Measurements from ENCODE around the gene KNDC1. TPM values are rescaled to one million over a fixed set of nuclear protein-coding genes. Genes with fewer than 3 reads are reported as not detected.

The KNDC1 gene
- total and polyA plus RNA-seq, 2 donors (not counting 1 experiment from before 2014, with no cell fraction given): 0.17 to 0.45 TPM

DNA sequence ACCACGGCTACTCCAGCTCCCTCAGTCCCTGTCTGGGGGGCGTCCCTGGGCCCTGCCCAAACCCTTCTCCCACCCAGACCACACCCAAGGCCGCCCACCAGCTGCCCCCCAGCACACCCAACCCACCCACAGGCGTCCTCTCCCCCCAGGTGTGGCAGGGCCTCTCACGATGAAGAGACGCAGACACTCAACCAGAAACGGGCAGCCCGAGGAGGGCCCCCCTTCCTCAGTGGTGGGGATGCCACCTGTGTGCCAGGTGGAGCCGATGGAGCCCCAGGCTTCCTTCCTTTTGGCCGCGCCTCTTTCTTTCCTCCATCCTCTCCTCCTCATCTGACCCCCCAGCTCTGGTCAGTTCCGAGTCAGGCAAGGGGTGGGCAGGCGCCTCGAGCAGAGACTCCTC, 43.6 kb upstream of the KNDC1 start:
- POLR2A ChIA-PET: no interaction called here
- intact Hi-C loops (cut with micrococcal nuclease): no loop called here
- Histone ChIP-seq H3K4me2 (replicated peaks; ENCODE audit: low read depth, low read length, poor library complexity, severe bottlenecking) (no peak overlapping the region), H3K9me3 (ENCODE audit: control extremely low read depth in 1 of 3, control insufficient read depth in 2 of 3, insufficient read depth in 1 of 3, low read length in 2 of 3) (peaks cover 0 to 58% (median 0%) of the 10 kb centered on the region in 3 donors), H4K20me1 (ENCODE audit: control insufficient read depth, insufficient read depth, low read length, poor library complexity, severe bottlenecking) (no peaks in the 10 kb centered on the region), H3K4me3 (ENCODE audit: control extremely low read depth in 1 of 5, extremely low read depth in 1 of 5, insufficient read depth in 1 of 5, low read depth in 2 of 5, low read length in 4 of 5) (no peak overlapping the region), H3K27ac (ENCODE audit: low read length in 2 of 2) (no peak overlapping the region), H2AFZ (ENCODE audit: insufficient read depth, low read depth, low read length, poor library complexity, severe bottlenecking) (no peak overlapping the region), H3K4me1 (ENCODE audit: control insufficient read depth in 2 of 2, insufficient read depth in 2 of 2, low read length in 2 of 2) (no peaks in the 10 kb centered on the region), H3K9ac (ENCODE audit: low read length) (no peak overlapping the region), H3K36me3 (replicated peaks in 1 of 2; ENCODE audit: control extremely low read depth in 1 of 2, control insufficient read depth in 1 of 2, extremely low read depth in 1 of 2, insufficient read depth in 2 of 2, low read length in 1 of 2) (no peaks in the 10 kb centered on the region), H3K79me2 (ENCODE audit: control insufficient read depth, insufficient read depth, low read length) (no peaks in the 10 kb centered on the region), H3K27me3 (replicated peaks in 1 of 4; ENCODE audit: control extremely low read depth in 1 of 4, control insufficient read depth in 3 of 4, insufficient read depth in 4 of 4, low read length in 3 of 4) (no peaks in the 10 kb centered on the region)
- no peaks in the 10 kb centered on the region for H3K4me1 Mint-ChIP-seq
- H3K27ac Mint-ChIP-seq: no peak overlapping the region
- TF ChIP-seq EZH2 (IDR thresholded peaks at IDR 0.05; ENCODE audit: borderline replicate concordance, insufficient read depth, low read depth, low read length, poor library complexity, severe bottlenecking): no peak
- TF ChIP-seq, protein P1, sequence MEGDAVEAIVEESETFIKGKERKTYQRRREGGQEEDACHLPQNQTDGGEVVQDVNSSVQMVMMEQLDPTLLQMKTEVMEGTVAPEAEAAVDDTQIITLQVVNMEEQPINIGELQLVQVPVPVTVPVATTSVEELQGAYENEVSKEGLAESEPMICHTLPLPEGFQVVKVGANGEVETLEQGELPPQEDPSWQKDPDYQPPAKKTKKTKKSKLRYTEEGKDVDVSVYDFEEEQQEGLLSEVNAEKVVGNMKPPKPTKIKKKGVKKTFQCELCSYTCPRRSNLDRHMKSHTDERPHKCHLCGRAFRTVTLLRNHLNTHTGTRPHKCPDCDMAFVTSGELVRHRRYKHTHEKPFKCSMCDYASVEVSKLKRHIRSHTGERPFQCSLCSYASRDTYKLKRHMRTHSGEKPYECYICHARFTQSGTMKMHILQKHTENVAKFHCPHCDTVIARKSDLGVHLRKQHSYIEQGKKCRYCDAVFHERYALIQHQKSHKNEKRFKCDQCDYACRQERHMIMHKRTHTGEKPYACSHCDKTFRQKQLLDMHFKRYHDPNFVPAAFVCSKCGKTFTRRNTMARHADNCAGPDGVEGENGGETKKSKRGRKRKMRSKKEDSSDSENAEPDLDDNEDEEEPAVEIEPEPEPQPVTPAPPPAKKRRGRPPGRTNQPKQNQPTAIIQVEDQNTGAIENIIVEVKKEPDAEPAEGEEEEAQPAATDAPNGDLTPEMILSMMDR (IDR thresholded peaks at IDR 0.05): no peak
- ATAC-seq (ENCODE audit: low read depth): no peak
- no peak overlapping the region for H3K4me3 Mint-ChIP-seq
- H3K9me3 Mint-ChIP-seq (ENCODE audit: insufficient read depth): peaks cover 7% of the 10 kb centered on the region
- H3K27me3 Mint-ChIP-seq: peaks cover 3% of the 10 kb centered on the region
- 84% methylated on average over 14 of the region's 14 CpGs for WGBS (ENCODE audit: insufficient coverage)
- DNase-seq: no peak
- CTCF ChIA-PET: no interaction called here

DNA sequence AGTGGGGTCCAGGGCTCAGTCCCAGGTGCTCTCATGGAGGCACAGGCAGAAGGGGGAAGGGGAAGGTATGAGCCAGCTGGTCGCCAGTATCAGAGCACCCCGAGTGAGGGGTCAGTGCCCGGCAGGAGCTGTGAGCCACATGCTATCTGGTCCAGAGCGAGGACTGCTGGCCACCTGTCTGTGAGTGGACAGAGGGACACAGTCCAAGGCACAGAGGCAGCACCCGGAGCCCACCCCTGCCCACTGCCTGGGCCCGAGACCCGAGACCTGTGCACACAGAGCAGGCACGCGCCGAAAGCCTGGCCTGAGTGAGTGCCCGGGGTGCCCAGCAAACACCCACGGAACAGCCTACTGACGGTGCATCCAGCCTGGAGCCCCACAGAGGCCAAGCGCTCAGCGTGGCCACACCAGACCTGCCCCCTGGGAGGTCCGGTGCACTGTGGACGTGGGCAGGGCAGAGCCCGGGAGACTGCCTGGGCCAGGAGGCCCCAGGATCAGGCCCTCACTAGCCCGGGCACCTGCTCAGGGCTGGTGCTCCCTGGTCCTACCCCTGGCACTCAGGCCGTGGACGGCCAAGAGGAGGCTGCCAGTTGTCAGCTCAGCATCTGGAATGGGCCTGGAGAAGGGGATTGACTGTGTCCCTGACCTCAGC, 42.9 kb upstream of the KNDC1 start:
- Histone ChIP-seq H3K27ac (ENCODE audit: low read length in 2 of 2) (no peak overlapping the region), H3K27me3 (replicated peaks in 1 of 4; ENCODE audit: control extremely low read depth in 1 of 4, control insufficient read depth in 3 of 4, insufficient read depth in 4 of 4, low read length in 3 of 4) (no peaks in the 10 kb centered on the region), H3K4me2 (replicated peaks; ENCODE audit: low read depth, low read length, poor library complexity, severe bottlenecking) (no peak overlapping the region), H4K20me1 (ENCODE audit: control insufficient read depth, insufficient read depth, low read length, poor library complexity, severe bottlenecking) (no peaks in the 10 kb centered on the region), H3K9ac (ENCODE audit: low read length) (no peak overlapping the region), H3K36me3 (replicated peaks in 1 of 2; ENCODE audit: control extremely low read depth in 1 of 2, control insufficient read depth in 1 of 2, extremely low read depth in 1 of 2, insufficient read depth in 2 of 2, low read length in 1 of 2) (no peaks in the 10 kb centered on the region), H3K4me1 (ENCODE audit: control insufficient read depth in 2 of 2, insufficient read depth in 2 of 2, low read length in 2 of 2) (no peaks in the 10 kb centered on the region), H3K79me2 (ENCODE audit: control insufficient read depth, insufficient read depth, low read length) (no peaks in the 10 kb centered on the region), H2AFZ (ENCODE audit: insufficient read depth, low read depth, low read length, poor library complexity, severe bottlenecking) (no peak overlapping the region), H3K4me3 (ENCODE audit: control extremely low read depth in 1 of 5, extremely low read depth in 1 of 5, insufficient read depth in 1 of 5, low read depth in 2 of 5, low read length in 4 of 5) (no peak overlapping the region), H3K9me3 (ENCODE audit: control extremely low read depth in 1 of 3, control insufficient read depth in 2 of 3, insufficient read depth in 1 of 3, low read length in 2 of 3) (peaks cover 0 to 56% (median 0%) of the 10 kb centered on the region in 3 donors)
- Mint-ChIP-seq H3K4me1 (no peaks in the 10 kb centered on the region), H3K9me3 (ENCODE audit: insufficient read depth) (peaks cover 7% of the 10 kb centered on the region), H3K27ac (no peak overlapping the region), H3K4me3 (no peak overlapping the region), H3K27me3 (peaks cover 3% of the 10 kb centered on the region)
- 90% methylated on average over 21 of the region's 21 CpGs for WGBS (ENCODE audit: insufficient coverage)
- ATAC-seq (ENCODE audit: low read depth): no peak
- ChIA-PET POLR2A (no interaction called here), CTCF (no interaction called here)
- TF ChIP-seq EZH2 (IDR thresholded peaks at IDR 0.05; ENCODE audit: borderline replicate concordance, insufficient read depth, low read depth, low read length, poor library complexity, severe bottlenecking): no peak
- TF ChIP-seq, protein P1 (IDR thresholded peaks at IDR 0.05): no peak
- intact Hi-C loops (cut with micrococcal nuclease): no loop called here
- no peak for DNase-seq
